Neural cell (in vitro differentiated cells): ENCODE measurements around the gene CABLES1. TPM values are rescaled to one million over a fixed set of nuclear protein-coding genes. Genes with fewer than 3 reads are reported as not detected.

Experiments used
- H2AFZ ChIP-seq: fragments of 200-600, 300-800 bp; sonication (generic), shearing (Covaris generic); 2 replicates; pipeline ENCODE4 v1.6.0; 2014; ENCODE audit warnings: low read depth, mild to moderate bottlenecking, antibody characterized with exemption, low read length, moderate library complexity
- H3F3A ChIP-seq: fragments of 200-600 bp; shearing (Covaris generic); 2 replicates; pipeline ENCODE4 v1.6.1; 2016; ENCODE audit warnings: mild to moderate bottlenecking, moderate library complexity, mixed read lengths, antibody characterized with exemption, low read length; ENCODE audit not compliant: insufficient read depth, poor library complexity, severe bottlenecking
- H3K27ac ChIP-seq: fragments of 200-600, 300-800 bp; sonication (generic), shearing (Covaris generic); 2 replicates; pipeline ENCODE4 v1.5.1; 2014; ENCODE audit warnings: mild to moderate bottlenecking, low read length, moderate library complexity
- H3K27me3 ChIP-seq: fragments of 300-800, 200-600 bp; sonication (generic), shearing (Covaris generic); 2 replicates; pipeline ENCODE4 v1.6.0; 2014; ENCODE audit warnings: mild to moderate bottlenecking, low read depth, low read length, moderate library complexity; ENCODE audit not compliant: insufficient read depth
- H3K36me3 ChIP-seq: fragments of 300-800, 200-600 bp; sonication (generic), shearing (Covaris generic); 2 replicates; pipeline ENCODE4 v1.5.1; 2014; ENCODE audit warnings: mild to moderate bottlenecking, antibody characterized with exemption, low read length, moderate library complexity; ENCODE audit not compliant: insufficient read depth
- H3K4me2 ChIP-seq: fragments of 300-800, 200-600 bp; sonication (generic), shearing (Covaris generic); 2 replicates; pipeline ENCODE4 v1.6.0; 2014; ENCODE audit warnings: mild to moderate bottlenecking, low read length
- H3K4me3 ChIP-seq: fragments of 300-800, 200-600 bp; sonication (generic), shearing (Covaris generic); 2 replicates; pipeline ENCODE4 v1.5.1; 2014; ENCODE audit warnings: mild to moderate bottlenecking, low read length, moderate library complexity
- H3K79me2 ChIP-seq: fragments of 200-600 bp; shearing (Covaris generic); replicated peaks from 2 replicates; pipeline ENCODE4 v1.6.0; 2014; ENCODE audit warnings: mild to moderate bottlenecking, low read length, moderate library complexity; ENCODE audit not compliant: insufficient read depth
- H3K9ac ChIP-seq: fragments of 300-800, 200-600 bp; sonication (generic), shearing (Covaris generic); 2 replicates; pipeline ENCODE4 v1.6.1; 2016; ENCODE audit warnings: mild to moderate bottlenecking, low read length, mixed read lengths
- H3K9me2 ChIP-seq: fragments of 200-600 bp; shearing (Covaris generic); 2 replicates; pipeline ENCODE4 v1.6.1; 2016; ENCODE audit warnings: mild to moderate bottlenecking, low read length, mixed read lengths; ENCODE audit not compliant: insufficient read depth
- H3K9me3 ChIP-seq: fragments of 200-600, 300-800 bp; sonication (generic), shearing (Covaris generic); 2 replicates; pipeline ENCODE4 v1.6.1; 2016; ENCODE audit warnings: mild to moderate bottlenecking, mixed run types, low read length, moderate library complexity, mixed read lengths
- H4K20me1 ChIP-seq: fragments of 200-600 bp; shearing (Covaris generic); 2 replicates; pipeline ENCODE4 v1.6.1; 2016; ENCODE audit warnings: mild to moderate bottlenecking, mixed run types; ENCODE audit not compliant: insufficient read depth
- EP300 ChIP-seq: fragments of 450-650 bp; conservative IDR thresholded peaks from 2 replicates; pipeline ENCODE4 v1.6.1; 2014; ENCODE audit warnings: antibody characterized with exemption, mild to moderate bottlenecking, moderate library complexity; ENCODE audit not compliant: poor library complexity, severe bottlenecking
- EZH2 ChIP-seq: fragments of 200-600, 300-800 bp; shearing (Covaris generic), sonication (generic); IDR thresholded peaks from 2 replicates; pipeline ENCODE4 v1.6.1; 2014; ENCODE audit warnings: antibody characterized with exemption, low read length, borderline replicate concordance, mild to moderate bottlenecking; ENCODE audit not compliant: insufficient read depth, poor library complexity, severe bottlenecking
- MXI1 ChIP-seq: fragments of 450-650 bp; conservative IDR thresholded peaks from 2 replicates; pipeline ENCODE4 v1.6.1; 2014; ENCODE audit warnings: antibody characterized with exemption, mild to moderate bottlenecking; ENCODE audit not compliant: poor library complexity, severe bottlenecking
- POLR2AphosphoS5 ChIP-seq: IDR thresholded peaks from 2 replicates; pipeline ENCODE4 v1.6.1; 2012
- RAD21 ChIP-seq: fragments of 450-650 bp; conservative IDR thresholded peaks from 2 replicates; pipeline ENCODE4 v1.6.1; 2014; ENCODE audit warnings: antibody characterized with exemption, mild to moderate bottlenecking, moderate library complexity
- SMC3 ChIP-seq: fragments of 450-650 bp; conservative IDR thresholded peaks from 2 replicates; pipeline ENCODE4 v1.6.1; 2014; ENCODE audit warnings: antibody characterized with exemption, mild to moderate bottlenecking, moderate library complexity; ENCODE audit not compliant: poor library complexity
- TAF1 ChIP-seq: IDR thresholded peaks from 2 replicates; pipeline ENCODE4 v1.6.1; 2012; ENCODE audit warnings: low read depth
- polyA plus RNA-seq: library from polyadenylated mRNA; depleted of rRNA; stranded (reverse); fragments of >200 nt; gene quantifications from 2 replicates; pipeline ENCODE4 v1.2.3, GENCODE V29; 2014
- TF ChIP-seq, protein P1 (sequence below): fragments of 450-650 bp; IDR thresholded peaks from 2 replicates; pipeline ENCODE4 v1.5.1; 2014; ENCODE audit warnings: antibody characterized with exemption, mild to moderate bottlenecking, moderate library complexity; ENCODE audit not compliant: poor library complexity, severe bottlenecking
- TF ChIP-seq, protein P2 (sequence below): IDR thresholded peaks from 2 replicates; pipeline ENCODE4 v1.6.1; 2012; ENCODE audit warnings: borderline replicate concordance

The CABLES1 gene
- polyA plus RNA-seq, 1 donor from 2014 or later = 1.4 TPM

DNA sequence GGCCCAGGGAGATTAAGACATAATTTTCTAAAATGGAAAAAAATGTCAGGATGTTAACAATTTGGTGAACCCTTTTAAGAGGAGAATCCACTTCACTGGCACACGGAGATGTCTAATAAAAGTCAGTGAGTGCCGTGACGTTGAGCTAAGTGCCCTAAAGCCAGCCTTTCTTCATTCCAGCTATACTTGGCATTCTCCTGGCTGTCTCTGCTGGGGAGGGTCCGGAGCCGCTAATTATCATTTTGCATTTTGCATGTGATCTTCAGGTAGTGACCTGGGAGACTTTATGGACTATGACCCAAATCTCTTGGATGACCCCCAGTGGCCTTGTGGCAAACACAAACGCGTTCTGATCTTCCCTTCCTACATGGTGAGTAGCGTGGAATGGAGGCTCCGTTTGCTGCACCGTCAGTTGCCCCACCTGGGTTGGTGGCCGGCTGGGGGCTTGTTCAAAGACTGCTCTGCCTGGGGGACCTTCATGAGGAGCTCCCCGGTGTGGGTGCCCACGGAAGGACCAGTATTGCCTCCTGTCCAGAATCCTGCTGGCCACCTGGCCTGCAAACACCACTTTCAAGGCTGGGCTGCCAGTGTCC, 101.7 kb downstream of the CABLES1 start:
- Histone ChIP-seq H3K27ac (no peak overlapping the region), H3K27me3 (no peaks in the 10 kb centered on the region), H3K9me2 (no peaks in the 10 kb centered on the region), H3K9ac (no peak overlapping the region), H3K4me3 (no peak overlapping the region), H3K36me3 (no peaks in the 10 kb centered on the region), H3K4me2 (no peak overlapping the region), H3K9me3 (no peaks in the 10 kb centered on the region), H3K79me2 (no peaks in the 10 kb centered on the region), H3F3A (no peaks in the 10 kb centered on the region), H4K20me1 (no peaks in the 10 kb centered on the region), H2AFZ (no peak overlapping the region)
- TF ChIP-seq, protein P1, sequence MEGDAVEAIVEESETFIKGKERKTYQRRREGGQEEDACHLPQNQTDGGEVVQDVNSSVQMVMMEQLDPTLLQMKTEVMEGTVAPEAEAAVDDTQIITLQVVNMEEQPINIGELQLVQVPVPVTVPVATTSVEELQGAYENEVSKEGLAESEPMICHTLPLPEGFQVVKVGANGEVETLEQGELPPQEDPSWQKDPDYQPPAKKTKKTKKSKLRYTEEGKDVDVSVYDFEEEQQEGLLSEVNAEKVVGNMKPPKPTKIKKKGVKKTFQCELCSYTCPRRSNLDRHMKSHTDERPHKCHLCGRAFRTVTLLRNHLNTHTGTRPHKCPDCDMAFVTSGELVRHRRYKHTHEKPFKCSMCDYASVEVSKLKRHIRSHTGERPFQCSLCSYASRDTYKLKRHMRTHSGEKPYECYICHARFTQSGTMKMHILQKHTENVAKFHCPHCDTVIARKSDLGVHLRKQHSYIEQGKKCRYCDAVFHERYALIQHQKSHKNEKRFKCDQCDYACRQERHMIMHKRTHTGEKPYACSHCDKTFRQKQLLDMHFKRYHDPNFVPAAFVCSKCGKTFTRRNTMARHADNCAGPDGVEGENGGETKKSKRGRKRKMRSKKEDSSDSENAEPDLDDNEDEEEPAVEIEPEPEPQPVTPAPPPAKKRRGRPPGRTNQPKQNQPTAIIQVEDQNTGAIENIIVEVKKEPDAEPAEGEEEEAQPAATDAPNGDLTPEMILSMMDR = no peak
- TF ChIP-seq, protein P2, sequence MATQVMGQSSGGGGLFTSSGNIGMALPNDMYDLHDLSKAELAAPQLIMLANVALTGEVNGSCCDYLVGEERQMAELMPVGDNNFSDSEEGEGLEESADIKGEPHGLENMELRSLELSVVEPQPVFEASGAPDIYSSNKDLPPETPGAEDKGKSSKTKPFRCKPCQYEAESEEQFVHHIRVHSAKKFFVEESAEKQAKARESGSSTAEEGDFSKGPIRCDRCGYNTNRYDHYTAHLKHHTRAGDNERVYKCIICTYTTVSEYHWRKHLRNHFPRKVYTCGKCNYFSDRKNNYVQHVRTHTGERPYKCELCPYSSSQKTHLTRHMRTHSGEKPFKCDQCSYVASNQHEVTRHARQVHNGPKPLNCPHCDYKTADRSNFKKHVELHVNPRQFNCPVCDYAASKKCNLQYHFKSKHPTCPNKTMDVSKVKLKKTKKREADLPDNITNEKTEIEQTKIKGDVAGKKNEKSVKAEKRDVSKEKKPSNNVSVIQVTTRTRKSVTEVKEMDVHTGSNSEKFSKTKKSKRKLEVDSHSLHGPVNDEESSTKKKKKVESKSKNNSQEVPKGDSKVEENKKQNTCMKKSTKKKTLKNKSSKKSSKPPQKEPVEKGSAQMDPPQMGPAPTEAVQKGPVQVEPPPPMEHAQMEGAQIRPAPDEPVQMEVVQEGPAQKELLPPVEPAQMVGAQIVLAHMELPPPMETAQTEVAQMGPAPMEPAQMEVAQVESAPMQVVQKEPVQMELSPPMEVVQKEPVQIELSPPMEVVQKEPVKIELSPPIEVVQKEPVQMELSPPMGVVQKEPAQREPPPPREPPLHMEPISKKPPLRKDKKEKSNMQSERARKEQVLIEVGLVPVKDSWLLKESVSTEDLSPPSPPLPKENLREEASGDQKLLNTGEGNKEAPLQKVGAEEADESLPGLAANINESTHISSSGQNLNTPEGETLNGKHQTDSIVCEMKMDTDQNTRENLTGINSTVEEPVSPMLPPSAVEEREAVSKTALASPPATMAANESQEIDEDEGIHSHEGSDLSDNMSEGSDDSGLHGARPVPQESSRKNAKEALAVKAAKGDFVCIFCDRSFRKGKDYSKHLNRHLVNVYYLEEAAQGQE = no peak
- TF ChIP-seq RAD21 (no peak), POLR2AphosphoS5 (no peak), MXI1 (no peak), EZH2 (no peak), TAF1 (no peak), EP300 (no peak), SMC3 (no peak)

DNA sequence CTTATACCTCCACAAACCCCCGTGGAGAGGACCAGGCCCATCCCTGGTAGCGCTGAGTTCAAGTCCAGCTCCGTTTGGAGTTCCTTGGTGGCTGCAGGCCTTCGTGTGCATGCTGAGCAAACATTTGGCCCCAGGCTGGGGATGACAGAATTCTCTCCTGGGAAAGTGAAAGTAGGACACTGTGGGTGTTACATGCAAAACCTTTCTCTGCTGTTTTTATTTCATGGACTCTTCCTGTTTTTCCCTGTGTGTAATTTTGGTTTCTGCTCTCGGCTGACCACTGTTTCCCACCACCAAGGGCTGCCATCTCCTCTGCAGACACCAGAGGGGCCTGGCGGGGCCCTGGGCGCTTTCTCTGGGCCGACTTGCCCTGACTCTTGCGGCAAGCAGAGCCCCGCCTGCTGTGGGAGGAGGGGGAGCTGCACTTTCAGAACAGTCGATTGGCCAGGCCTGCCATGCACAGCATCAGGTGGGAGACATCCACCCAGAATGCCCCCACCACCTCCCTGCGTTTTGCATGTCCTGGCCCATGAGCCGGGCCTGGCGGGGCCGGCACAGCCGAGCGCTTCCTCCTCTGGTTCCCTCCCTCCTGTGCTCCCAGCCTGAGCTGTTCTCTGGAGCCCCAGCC, 102.4 kb downstream of the CABLES1 start:
- no peak overlapping the region for H3K4me3 ChIP-seq
- TF ChIP-seq TAF1 = no peak
- H3F3A ChIP-seq = no peaks in the 10 kb centered on the region
- no peak overlapping the region for H3K9ac ChIP-seq
- no peaks in the 10 kb centered on the region for H4K20me1 ChIP-seq
- H3K9me2 ChIP-seq = no peaks in the 10 kb centered on the region
- H3K9me3 ChIP-seq = no peaks in the 10 kb centered on the region
- no peaks in the 10 kb centered on the region for H3K36me3 ChIP-seq
- no peak overlapping the region for H3K4me2 ChIP-seq
- H3K27ac ChIP-seq = no peak overlapping the region
- no peaks in the 10 kb centered on the region for H3K79me2 ChIP-seq
- no peaks in the 10 kb centered on the region for H3K27me3 ChIP-seq
- H2AFZ ChIP-seq = no peak overlapping the region
